Measurements from ENCODE around the gene ZNF92. TPM values are rescaled to one million over a fixed set of nuclear protein-coding genes. Genes with fewer than 3 reads are reported as not detected.
"Not testable (repeated sequence)": the region's sequence is repeated elsewhere in the genome, so short reads cannot be mapped to it uniquely, and the experiment has no call there.

ZNF92 gene
- total RNA-seq, 1 experiment from 2014 or later: 9.4 TPM

DNA sequence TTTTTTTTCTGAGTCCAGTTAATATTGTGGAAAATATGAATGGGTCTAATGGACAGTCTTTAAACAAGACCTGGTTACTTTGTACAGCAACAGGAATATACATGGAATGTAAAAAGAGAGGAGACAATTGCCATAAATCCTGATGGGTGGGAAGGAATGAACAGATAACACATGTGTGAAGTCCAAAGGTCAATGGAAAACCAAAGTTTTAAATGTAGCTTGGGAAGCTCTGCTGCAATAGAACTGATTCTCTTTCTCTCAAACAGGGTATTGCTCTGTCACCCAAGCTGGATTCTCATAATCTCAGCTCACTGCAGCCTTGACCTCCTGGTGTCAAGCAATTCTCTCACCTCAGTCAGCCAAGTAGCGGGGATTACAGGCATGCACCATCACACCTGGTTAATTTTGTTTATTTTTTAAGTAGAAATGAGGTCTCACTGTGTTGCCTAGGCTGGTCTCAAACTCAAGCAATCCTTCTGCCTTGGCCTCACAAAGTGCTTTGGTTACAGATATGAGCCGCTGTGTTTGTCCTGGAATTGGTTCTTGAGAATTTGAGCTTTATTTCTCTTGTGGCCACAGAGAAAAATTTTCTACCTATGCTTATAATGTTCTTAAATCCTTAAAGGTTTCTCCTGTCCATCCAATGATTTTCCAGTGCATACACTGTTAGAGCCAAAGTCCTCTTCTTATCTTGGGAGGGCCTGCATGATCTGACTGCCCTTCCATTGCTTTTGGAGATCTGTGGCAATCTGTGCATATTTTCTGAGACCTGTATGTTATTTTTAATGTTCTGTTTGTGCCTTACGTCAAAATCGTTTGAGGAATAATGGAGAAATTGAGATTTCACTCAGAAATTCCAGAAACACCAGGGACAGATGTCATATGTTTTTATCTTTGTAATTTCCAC lies 30.7 kb upstream of the ZNF92 start:
- no peaks in the 10 kb centered on the region for H3K4me1 ChIP-seq (ENCODE audit: control insufficient read depth in 1 of 2, insufficient read depth in 2 of 2, low read length in 2 of 2)
- H2AFZ ChIP-seq (ENCODE audit: low read depth, low read length, poor library complexity, severe bottlenecking): no peak overlapping the region
- no TSS peak for BruUV-seq (replicated peaks)
- no peak overlapping the region for H3K4me2 ChIP-seq (ENCODE audit: low read length)
- no peaks in the 10 kb centered on the region for H4K20me1 ChIP-seq (ENCODE audit: insufficient read depth)
- H3K4me3 ChIP-seq (replicated peaks in 1 of 2; ENCODE audit: low read depth in 1 of 2, low read length in 2 of 2): no peak overlapping the region
- DNase-seq (ENCODE audit: low read depth, low spot score) (no peak), ATAC-seq (no peak)
- H3K9me3 ChIP-seq (ENCODE audit: control insufficient read depth in 1 of 2, insufficient read depth in 1 of 2, low read depth in 1 of 2, low read length in 2 of 2): no peaks in the 10 kb centered on the region
- no peaks in the 10 kb centered on the region for H3K36me3 ChIP-seq (ENCODE audit: control insufficient read depth in 1 of 2, insufficient read depth in 2 of 2, low read length in 2 of 2)
- no peaks in the 10 kb centered on the region for H3K9me2 ChIP-seq (ENCODE audit: insufficient read depth)
- no peak overlapping the region for H3K27ac ChIP-seq (ENCODE audit: low read depth, low read length)
- ChIA-PET CTCF (no interaction called here), RAD21 (ENCODE audit: low non-redundant PET in 1 of 2, low total read pairs in 2 of 2, uncharacterized antibody in 2 of 2, unreplicated experiment in 2 of 2) (no interaction called here), POLR2A (no interaction called here)
- intact Hi-C loops (cut with micrococcal nuclease): no loop called here
- H3K9ac ChIP-seq (ENCODE audit: low read length): no peak overlapping the region
- no peaks in the 10 kb centered on the region for H3K27me3 ChIP-seq (ENCODE audit: insufficient read depth, low read length)
- no peaks in the 10 kb centered on the region for H3K79me2 ChIP-seq (ENCODE audit: insufficient read depth, low read length)
- TF ChIP-seq EZH2phosphoT487 (IDR thresholded peaks at IDR 0.05; ENCODE audit: borderline replicate concordance) (no peak), EGR1 (IDR thresholded peaks at IDR 0.05; ENCODE audit: low read depth) (no peak), CTCF (IDR thresholded peaks at IDR 0.05 in 2 of 3, conservative IDR thresholded peaks at IDR 0.05 in 1 of 3; ENCODE audit: borderline replicate concordance in 1 of 3, insufficient read depth in 1 of 3, low read depth in 2 of 3, low read length in 2 of 3) (no peak), FOSL1 (IDR thresholded peaks at IDR 0.05; ENCODE audit: low read depth) (no peak), ELF1 (IDR thresholded peaks at IDR 0.05; ENCODE audit: borderline replicate concordance, low read depth) (no peak), JUND (IDR thresholded peaks at IDR 0.05) (no peak), SIN3A (IDR thresholded peaks at IDR 0.05; ENCODE audit: low read depth) (no peak), TCF7L2 (IDR thresholded peaks at IDR 0.05; ENCODE audit: borderline replicate concordance, extremely low read depth, insufficient read depth, insufficient read length) (no peak), CBX3 (IDR thresholded peaks at IDR 0.05; ENCODE audit: low read depth) (no peak)
- TF ChIP-seq, protein P1, sequence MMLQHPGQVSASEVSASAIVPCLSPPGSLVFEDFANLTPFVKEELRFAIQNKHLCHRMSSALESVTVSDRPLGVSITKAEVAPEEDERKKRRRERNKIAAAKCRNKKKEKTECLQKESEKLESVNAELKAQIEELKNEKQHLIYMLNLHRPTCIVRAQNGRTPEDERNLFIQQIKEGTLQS (IDR thresholded peaks at IDR 0.05): no peak
- TF ChIP-seq, protein P2, sequence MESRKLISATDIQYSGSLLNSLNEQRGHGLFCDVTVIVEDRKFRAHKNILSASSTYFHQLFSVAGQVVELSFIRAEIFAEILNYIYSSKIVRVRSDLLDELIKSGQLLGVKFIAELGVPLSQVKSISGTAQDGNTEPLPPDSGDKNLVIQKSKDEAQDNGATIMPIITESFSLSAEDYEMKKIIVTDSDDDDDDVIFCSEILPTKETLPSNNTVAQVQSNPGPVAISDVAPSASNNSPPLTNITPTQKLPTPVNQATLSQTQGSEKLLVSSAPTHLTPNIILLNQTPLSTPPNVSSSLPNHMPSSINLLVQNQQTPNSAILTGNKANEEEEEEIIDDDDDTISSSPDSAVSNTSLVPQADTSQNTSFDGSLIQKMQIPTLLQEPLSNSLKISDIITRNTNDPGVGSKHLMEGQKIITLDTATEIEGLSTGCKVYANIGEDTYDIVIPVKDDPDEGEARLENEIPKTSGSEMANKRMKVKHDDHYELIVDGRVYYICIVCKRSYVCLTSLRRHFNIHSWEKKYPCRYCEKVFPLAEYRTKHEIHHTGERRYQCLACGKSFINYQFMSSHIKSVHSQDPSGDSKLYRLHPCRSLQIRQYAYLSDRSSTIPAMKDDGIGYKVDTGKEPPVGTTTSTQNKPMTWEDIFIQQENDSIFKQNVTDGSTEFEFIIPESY (IDR thresholded peaks at IDR 0.05; ENCODE audit: extremely low read depth, insufficient replicate concordance, low read length): no peak

DNA sequence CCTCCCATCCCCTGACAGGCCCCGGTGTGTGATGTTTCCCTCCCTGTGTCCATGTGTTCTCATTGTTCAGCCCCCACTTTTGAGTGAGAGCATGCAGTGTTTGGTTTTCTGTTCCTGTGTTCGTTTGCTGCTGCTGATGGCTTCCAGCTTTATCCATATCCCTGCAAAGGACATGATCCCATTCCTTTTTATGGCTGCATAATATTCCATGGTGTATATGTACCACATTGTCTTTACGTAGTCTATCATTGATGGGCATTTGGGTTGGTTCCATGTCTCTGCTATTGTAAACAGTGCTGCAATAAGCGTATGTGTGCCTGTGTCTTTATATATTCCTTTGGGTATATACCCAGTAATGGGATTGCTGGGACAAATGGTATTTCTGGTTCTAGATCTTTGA lies 29.1 kb upstream of the ZNF92 start:
- H3K9ac ChIP-seq (ENCODE audit: low read length); ATAC-seq; intact Hi-C loops (cut with micrococcal nuclease); H3K4me3 ChIP-seq (replicated peaks in 1 of 2; ENCODE audit: low read depth in 1 of 2, low read length in 2 of 2); H3K9me3 ChIP-seq (ENCODE audit: control insufficient read depth in 1 of 2, insufficient read depth in 1 of 2, low read depth in 1 of 2, low read length in 2 of 2); CTCF ChIA-PET; BruUV-seq (replicated peaks); H3K4me1 ChIP-seq (ENCODE audit: control insufficient read depth in 1 of 2, insufficient read depth in 2 of 2, low read length in 2 of 2); DNase-seq (ENCODE audit: low read depth, low spot score); H4K20me1 ChIP-seq (ENCODE audit: insufficient read depth); H2AFZ ChIP-seq (ENCODE audit: low read depth, low read length, poor library complexity, severe bottlenecking); H3K36me3 ChIP-seq (ENCODE audit: control insufficient read depth in 1 of 2, insufficient read depth in 2 of 2, low read length in 2 of 2); H3K79me2 ChIP-seq (ENCODE audit: insufficient read depth, low read length); RAD21 ChIA-PET (ENCODE audit: low non-redundant PET in 1 of 2, low total read pairs in 2 of 2, uncharacterized antibody in 2 of 2, unreplicated experiment in 2 of 2); H3K27ac ChIP-seq (ENCODE audit: low read depth, low read length); POLR2A ChIA-PET; H3K4me2 ChIP-seq (ENCODE audit: low read length); H3K9me2 ChIP-seq (ENCODE audit: insufficient read depth); H3K27me3 ChIP-seq (ENCODE audit: insufficient read depth, low read length): not testable (repeated sequence)

Measured in HCT116 (cell line).